ENCODE data around the gene ELANE.
A peak's percentile ranks its signal among the peaks of the same experiment; 100 is the strongest.

ELANE gene

DNA sequence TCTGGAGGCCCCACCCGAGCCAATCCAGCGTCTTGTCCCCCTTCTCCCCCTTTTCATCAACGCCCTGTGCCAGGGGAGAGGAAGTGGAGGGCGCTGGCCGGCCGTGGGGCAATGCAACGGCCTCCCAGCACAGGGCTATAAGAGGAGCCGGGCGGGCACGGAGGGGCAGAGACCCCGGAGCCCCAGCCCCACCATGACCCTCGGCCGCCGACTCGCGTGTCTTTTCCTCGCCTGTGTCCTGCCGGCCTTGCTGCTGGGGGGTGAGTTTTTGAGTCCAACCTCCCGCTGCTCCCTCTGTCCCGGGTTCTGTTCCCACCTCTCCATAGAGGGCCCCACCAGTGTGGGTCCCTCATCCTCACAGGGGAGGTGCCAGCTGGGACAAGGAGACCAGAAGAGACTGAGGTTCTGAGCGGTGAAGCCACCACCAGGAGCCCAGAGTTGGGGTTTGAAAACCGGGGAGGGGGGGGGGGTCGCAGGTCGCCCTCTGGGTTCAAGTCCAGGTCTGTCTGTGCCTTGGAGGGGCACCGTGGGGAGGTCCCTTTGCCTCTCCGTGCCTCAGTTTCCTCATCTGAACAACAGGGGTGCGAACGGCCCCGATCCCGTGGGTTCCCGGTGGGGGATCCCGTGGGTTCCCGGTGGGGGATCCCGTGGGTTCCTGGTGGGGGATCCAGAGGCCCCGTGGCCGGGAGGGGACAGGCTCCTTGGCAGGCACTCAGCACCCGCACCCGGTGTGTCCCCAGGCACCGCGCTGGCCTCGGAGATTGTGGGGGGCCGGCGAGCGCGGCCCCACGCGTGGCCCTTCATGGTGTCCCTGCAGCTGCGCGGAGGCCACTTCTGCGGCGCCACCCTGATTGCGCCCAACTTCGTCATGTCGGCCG, at the start of gene ELANE:
TSS of gene ELANE (plus strand) at position 168 of the 878 bp plus-strand sequence. CDS start at position 194, 26 bp downstream.
- Histone ChIP-seq H3K4me2 (ENCODE audit: low read depth, low read length, poor library complexity, severe bottlenecking) (no peak within 1 kb of the TSS), H3K9me2 (replicated peaks; ENCODE audit: low read depth, low read length) (no peaks in the 10 kb centered on the region), H3K4me3 (ENCODE audit: low read length, poor library complexity, severe bottlenecking) (no peak within 1 kb of the TSS), H3K9ac (ENCODE audit: low read depth, low read length, poor library complexity, severe bottlenecking) (no peak within 1 kb of the TSS), H3F3A (ENCODE audit: low read depth) (no peaks in the 10 kb centered on the region), H3K4me1 (ENCODE audit: insufficient read depth, low read length, poor library complexity, severe bottlenecking) (no peaks in the 10 kb centered on the region), H3K79me2 (ENCODE audit: insufficient read depth, low read length) (no peaks in the 10 kb centered on the region), H3K27me3 (ENCODE audit: insufficient read depth, low read length, poor library complexity, severe bottlenecking) (no peaks in the 10 kb centered on the region), H3K9me3 (ENCODE audit: insufficient read depth, low read depth, low read length) (no peaks in the 10 kb centered on the region), H2AFZ (ENCODE audit: low read length) (no peak within 1 kb of the TSS), H3K36me3 (ENCODE audit: insufficient read depth, low read length) (no peaks in the 10 kb centered on the region), H4K20me1 (ENCODE audit: insufficient read depth, low read length, poor library complexity, severe bottlenecking) (no peaks in the 10 kb centered on the region)
- TF ChIP-seq, protein P1, sequence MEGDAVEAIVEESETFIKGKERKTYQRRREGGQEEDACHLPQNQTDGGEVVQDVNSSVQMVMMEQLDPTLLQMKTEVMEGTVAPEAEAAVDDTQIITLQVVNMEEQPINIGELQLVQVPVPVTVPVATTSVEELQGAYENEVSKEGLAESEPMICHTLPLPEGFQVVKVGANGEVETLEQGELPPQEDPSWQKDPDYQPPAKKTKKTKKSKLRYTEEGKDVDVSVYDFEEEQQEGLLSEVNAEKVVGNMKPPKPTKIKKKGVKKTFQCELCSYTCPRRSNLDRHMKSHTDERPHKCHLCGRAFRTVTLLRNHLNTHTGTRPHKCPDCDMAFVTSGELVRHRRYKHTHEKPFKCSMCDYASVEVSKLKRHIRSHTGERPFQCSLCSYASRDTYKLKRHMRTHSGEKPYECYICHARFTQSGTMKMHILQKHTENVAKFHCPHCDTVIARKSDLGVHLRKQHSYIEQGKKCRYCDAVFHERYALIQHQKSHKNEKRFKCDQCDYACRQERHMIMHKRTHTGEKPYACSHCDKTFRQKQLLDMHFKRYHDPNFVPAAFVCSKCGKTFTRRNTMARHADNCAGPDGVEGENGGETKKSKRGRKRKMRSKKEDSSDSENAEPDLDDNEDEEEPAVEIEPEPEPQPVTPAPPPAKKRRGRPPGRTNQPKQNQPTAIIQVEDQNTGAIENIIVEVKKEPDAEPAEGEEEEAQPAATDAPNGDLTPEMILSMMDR (conservative IDR thresholded peaks at IDR 0.05; ENCODE audit: low read length): no peak
- TF ChIP-seq EZH2phosphoT487 (IDR thresholded peaks at IDR 0.05; ENCODE audit: borderline replicate concordance): no peak

DNA sequence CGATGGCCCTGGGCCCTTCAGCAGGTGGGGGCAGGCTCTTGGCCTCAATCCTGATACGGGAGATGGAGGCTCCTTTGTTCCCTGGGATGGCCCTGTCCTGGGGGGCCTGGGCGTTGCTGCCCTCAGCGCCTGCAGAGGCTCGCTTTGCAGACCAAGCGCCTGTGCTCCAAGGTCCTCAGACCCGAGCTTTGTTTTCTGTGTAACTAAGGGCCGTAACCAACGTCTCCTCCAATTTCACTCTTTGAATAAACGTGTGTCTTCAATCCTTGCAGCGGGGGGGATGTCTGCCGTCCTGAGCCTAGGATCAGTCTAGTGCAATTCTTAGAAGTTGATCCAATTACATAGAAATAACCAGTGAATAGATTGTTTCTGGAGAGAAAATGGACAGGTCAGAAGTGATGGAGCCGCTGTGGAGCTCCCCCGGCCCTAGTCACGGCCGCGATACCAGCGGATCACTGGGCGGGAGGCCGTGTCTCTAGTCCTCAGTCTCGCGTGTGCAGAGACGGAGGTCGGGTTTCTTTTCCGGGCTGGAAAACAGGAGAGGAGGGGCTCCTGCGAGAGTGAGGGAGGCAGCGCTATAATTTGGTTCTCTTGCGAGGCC, 49.5 kb upstream of the ELANE start:
- Histone ChIP-seq H3K79me2 (ENCODE audit: insufficient read depth, low read length) (peaks cover 99% of the 10 kb centered on the region), H3K4me3 (ENCODE audit: low read length, poor library complexity, severe bottlenecking) (peak overlapping the region; percentile 97), H4K20me1 (ENCODE audit: insufficient read depth, low read length, poor library complexity, severe bottlenecking) (peaks cover 97% of the 10 kb centered on the region), H3K4me1 (ENCODE audit: insufficient read depth, low read length, poor library complexity, severe bottlenecking) (peaks cover 21% of the 10 kb centered on the region), H3K4me2 (ENCODE audit: low read depth, low read length, poor library complexity, severe bottlenecking) (peak overlapping the region; percentile 93), H3K9me2 (replicated peaks; ENCODE audit: low read depth, low read length) (no peaks in the 10 kb centered on the region), H3K9ac (ENCODE audit: low read depth, low read length, poor library complexity, severe bottlenecking) (no peak overlapping the region), H3K9me3 (ENCODE audit: insufficient read depth, low read depth, low read length) (no peaks in the 10 kb centered on the region), H2AFZ (ENCODE audit: low read length) (no peak overlapping the region), H3K36me3 (ENCODE audit: insufficient read depth, low read length) (peaks cover 82% of the 10 kb centered on the region), H3F3A (ENCODE audit: low read depth) (no peaks in the 10 kb centered on the region), H3K27me3 (ENCODE audit: insufficient read depth, low read length, poor library complexity, severe bottlenecking) (peaks cover 8% of the 10 kb centered on the region)
- no peak for TF ChIP-seq EZH2phosphoT487 (IDR thresholded peaks at IDR 0.05; ENCODE audit: borderline replicate concordance)
- TF ChIP-seq, protein P1 (conservative IDR thresholded peaks at IDR 0.05; ENCODE audit: low read length): no peak

DNA sequence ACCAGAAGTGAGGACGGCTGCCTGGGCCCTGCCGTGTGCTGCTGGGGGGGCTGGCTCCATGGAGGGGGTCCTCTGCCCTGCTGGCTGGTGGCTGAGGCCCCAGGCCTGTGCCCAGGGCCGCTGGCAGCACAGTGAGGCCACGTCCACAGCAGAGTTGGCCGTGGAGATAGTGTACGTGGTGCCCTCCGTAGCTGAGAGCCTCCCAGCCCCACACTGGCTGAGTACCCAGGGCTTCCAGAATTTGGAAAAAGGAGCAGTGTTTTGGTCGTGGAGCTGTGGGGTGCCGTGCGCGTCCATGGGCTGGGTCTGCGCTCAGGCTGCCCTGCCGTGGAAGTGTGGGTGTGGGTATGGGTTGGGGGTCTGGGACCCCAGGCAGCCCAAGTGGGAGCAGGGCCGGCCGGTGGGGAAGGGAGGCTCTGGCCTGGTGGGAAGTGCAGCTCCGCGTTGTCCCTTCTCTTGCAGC, 49.0 kb upstream of the ELANE start:
- peaks cover 5% of the 10 kb centered on the region for H3K27me3 ChIP-seq (ENCODE audit: insufficient read depth, low read length, poor library complexity, severe bottlenecking)
- TF ChIP-seq EZH2phosphoT487 (IDR thresholded peaks at IDR 0.05; ENCODE audit: borderline replicate concordance): no peak
- TF ChIP-seq, protein P1 (conservative IDR thresholded peaks at IDR 0.05; ENCODE audit: low read length): no peak
- H3K4me2 ChIP-seq (ENCODE audit: low read depth, low read length, poor library complexity, severe bottlenecking): peak overlapping the region; percentile 93
- H3K4me3 ChIP-seq (ENCODE audit: low read length, poor library complexity, severe bottlenecking): no peak overlapping the region
- H2AFZ ChIP-seq (ENCODE audit: low read length): no peak overlapping the region
- peaks cover 100% of the 10 kb centered on the region for H4K20me1 ChIP-seq (ENCODE audit: insufficient read depth, low read length, poor library complexity, severe bottlenecking)
- no peak overlapping the region for H3K9ac ChIP-seq (ENCODE audit: low read depth, low read length, poor library complexity, severe bottlenecking)
- peaks cover 87% of the 10 kb centered on the region for H3K36me3 ChIP-seq (ENCODE audit: insufficient read depth, low read length)
- peaks cover 100% of the 10 kb centered on the region for H3K79me2 ChIP-seq (ENCODE audit: insufficient read depth, low read length)
- no peaks in the 10 kb centered on the region for H3K9me3 ChIP-seq (ENCODE audit: insufficient read depth, low read depth, low read length)
- peaks cover 21% of the 10 kb centered on the region for H3K4me1 ChIP-seq (ENCODE audit: insufficient read depth, low read length, poor library complexity, severe bottlenecking)
- no peaks in the 10 kb centered on the region for H3K9me2 ChIP-seq (replicated peaks; ENCODE audit: low read depth, low read length)
- H3F3A ChIP-seq (ENCODE audit: low read depth): no peaks in the 10 kb centered on the region
